Common myeloid progenitor, CD34-positive (primary cell): Measurements from ENCODE around the gene ZNF527. TPM values are rescaled to one million over a fixed set of nuclear protein-coding genes. Genes with fewer than 3 reads are reported as not detected.

Experiments used
- CTCF ChIA-PET: fragments of 350-600 bp; sonication (Branson Sonifier 250); formaldehyde crosslinking; loops from one replicate; lab custom pipeline; 2021; ENCODE audit warnings: antibody characterized with exemption; lab: Charles Lee
- POLR2A ChIA-PET: fragments of 350-600 bp; sonication (Branson Sonifier 250); formaldehyde crosslinking; loops from one replicate; lab custom pipeline; 2021; ENCODE audit warnings: antibody characterized with exemption; lab: Charles Lee
- DNase-seq, 3 donors: peaks; one replicate each; pipeline versions ENCODE4 v3.0.0 to v3.0.0-alpha.2; 2013
- H3K27ac ChIP-seq, 2 experiments: 1 replicate in 1 of 2; 2 replicates in 1 of 2; pipeline ENCODE4 v1.7.0; 2013; ENCODE audit warnings: inconsistent platforms in 2 of 2, low read length in 2 of 2, mild to moderate bottlenecking in 2 of 2, low read depth in 1 of 2, moderate library complexity in 1 of 2; ENCODE audit not compliant: severe bottlenecking in 2 of 2, insufficient read depth in 1 of 2, poor library complexity in 1 of 2
- H3K27me3 ChIP-seq, 5 experiments: replicated peaks in 2 of 5; 1 replicate in 3 of 5; 2 replicates in 2 of 5; pipeline versions ENCODE4 v1.6.1 to v1.7.0; 2013; ENCODE audit warnings: low read length in 4 of 5, mild to moderate bottlenecking in 2 of 5, moderate library complexity in 2 of 5, inconsistent platforms in 1 of 5; ENCODE audit not compliant: insufficient read depth in 5 of 5, control insufficient read depth in 4 of 5
- H3K36me3 ChIP-seq, 4 experiments: 1 replicate in 2 of 4; 2 replicates in 2 of 4; pipeline versions ENCODE4 v1.6.1 to v1.7.0; 2013; ENCODE audit warnings: low read length in 3 of 4, control low read depth in 1 of 4, mild to moderate bottlenecking in 1 of 4; ENCODE audit not compliant: control insufficient read depth in 4 of 4, insufficient read depth in 4 of 4
- H3K4me1 ChIP-seq, 4 experiments: 1 replicate in 3 of 4; 2 replicates in 1 of 4; pipeline versions ENCODE4 v1.6.1 to v1.7.1; 2013; ENCODE audit warnings: low read length in 3 of 4, mild to moderate bottlenecking in 3 of 4, control low read depth in 1 of 4, inconsistent platforms in 1 of 4, moderate library complexity in 1 of 4; ENCODE audit not compliant: control insufficient read depth in 4 of 4, insufficient read depth in 4 of 4; ENCODE audit errors: control extremely low read depth in 1 of 4
- H3K4me3 ChIP-seq, 7 experiments: 1 replicate in 4 of 7; 2 replicates in 3 of 7; pipeline versions ENCODE4 v1.5.1 to v1.7.0; 2013; ENCODE audit warnings: mild to moderate bottlenecking in 7 of 7, low read length in 6 of 7, moderate library complexity in 6 of 7, inconsistent platforms in 2 of 7, low read depth in 2 of 7, control low read depth in 1 of 7; ENCODE audit not compliant: insufficient read depth in 4 of 7, control insufficient read depth in 1 of 7; ENCODE audit errors: extremely low read depth in 1 of 7
- H3K9me3 ChIP-seq, 5 experiments: 1 replicate in 4 of 5; 2 replicates in 1 of 5; pipeline versions ENCODE4 v1.6.1 to v1.7.1; 2013; ENCODE audit warnings: low read length in 4 of 5, mild to moderate bottlenecking in 2 of 5, inconsistent platforms in 1 of 5, low read depth in 1 of 5, moderate library complexity in 1 of 5; ENCODE audit not compliant: control insufficient read depth in 4 of 5, insufficient read depth in 2 of 5; ENCODE audit errors: control extremely low read depth in 1 of 5
- WGBS: methylation state at CpG from one replicate; pipeline ENCODE4 v1.1.5; 2013; ENCODE audit not compliant: insufficient coverage; 5-methylcytosine and 5-hydroxymethylcytosine counted together
- polyA plus RNA-seq: library from polyadenylated mRNA; unstranded; fragments of 120-200 nt; gene quantifications from one replicate; pipeline ENCODE4 v1.2.1, GENCODE V29; 2013

The ZNF527 gene
- 8.1 TPM for polyA plus RNA-seq

GRCh38 chr19:37370880-37371661 is at the start of gene ZNF527:
TSS of gene ZNF527 (plus strand) at chr19:37371099. CDS start at chr19:37374199, 3,100 bp downstream.
- 2% methylated on average over 55 of the region's 58 CpGs for WGBS
- peak; percentile 97 to 99 (median 99) for DNase-seq
- Histone ChIP-seq H3K4me3 (peak within 1 kb of the TSS; percentile 57 to 94 (median 88)), H3K4me1 (peaks cover 5 to 10% (median 8%) of the 10 kb centered on the region in 4 experiments), H3K27me3 (no peaks in the 10 kb centered on the region), H3K9me3 (peaks cover 5 to 27% (median 23%) of the 10 kb centered on the region in 5 experiments), H3K36me3 (peaks cover 0 to 26% (median 24%) of the 10 kb centered on the region in 4 experiments), H3K27ac (peak within 1 kb of the TSS; percentile 66 to 76)
- ChIA-PET CTCF (interaction anchor here (0.6 to 0.7 kb wide), 4 partner anchors 11 to 119 kb away, joined by 3 to 6 read pairs (median 3); no protein-coding TSS in a partner anchor), POLR2A (interaction anchor here (0.6 to 1.4 kb wide), 3 partner anchors 12 to 135 kb away, joined by 3 to 4 read pairs (median 4); partner anchors contain the start of gene ZNF793)

DNA sequence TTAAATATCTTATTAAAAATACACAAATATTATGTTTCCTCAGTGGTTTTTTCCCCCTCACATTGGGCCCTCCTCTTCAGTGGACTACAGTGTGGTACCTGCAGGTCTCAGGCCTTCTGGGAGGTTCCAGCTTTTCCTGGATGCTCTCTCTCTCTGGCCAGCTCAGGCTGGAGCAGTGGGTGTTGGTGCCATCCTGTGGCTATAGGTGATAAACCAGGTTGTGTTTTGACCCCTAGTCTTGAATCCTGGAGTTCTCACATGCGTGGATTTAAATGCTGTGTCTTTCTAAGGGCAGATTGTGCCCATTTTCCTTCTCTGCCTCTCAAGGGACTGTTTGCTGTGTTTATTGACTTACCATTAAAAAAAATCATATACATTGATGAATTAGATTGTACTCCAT is 41.2 kb upstream of the ZNF527 start:
- CTCF ChIA-PET: no interaction called here
- no peak overlapping the region for H3K27ac ChIP-seq
- H3K27me3 ChIP-seq: no peaks in the 10 kb centered on the region
- H3K9me3 ChIP-seq: peaks cover 0 to 7% (median 0%) of the 10 kb centered on the region in 5 experiments
- WGBS: no CpG with 5 or more reads among the region's 1 CpG
- peaks cover 0 to 9% (median 5%) of the 10 kb centered on the region in 4 experiments for H3K4me1 ChIP-seq
- peak in 1 of 3 donors; percentile 30 for DNase-seq
- no peak overlapping the region for H3K4me3 ChIP-seq
- H3K36me3 ChIP-seq: peaks cover 9 to 57% (median 27%) of the 10 kb centered on the region in 4 experiments
- POLR2A ChIA-PET: no interaction called here

DNA sequence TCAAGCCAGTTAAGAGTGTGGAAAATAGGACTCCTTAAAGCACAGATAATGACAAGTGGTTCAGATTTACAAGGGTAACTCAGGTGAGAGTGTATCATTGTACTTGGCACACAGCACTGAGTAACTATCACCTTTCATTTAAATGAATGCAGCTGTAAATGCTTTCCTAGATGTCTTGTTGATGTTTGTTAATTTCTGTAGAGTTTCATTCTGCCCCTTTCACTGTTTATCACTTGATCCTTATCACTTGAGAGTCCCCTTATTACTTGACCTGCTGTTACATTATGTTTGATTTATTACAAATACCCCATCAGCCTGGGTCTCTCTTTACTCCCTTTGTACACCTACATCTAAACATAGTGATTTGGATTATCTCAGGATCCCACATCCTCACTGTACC is 38.1 kb upstream of the ZNF527 start:
- CTCF ChIA-PET: no interaction called here

GRCh38 chr19:37333457-37333856 is 37.4 kb upstream of the ZNF527 start:
- no peaks in the 10 kb centered on the region for H3K27me3 ChIP-seq
- peaks cover 1 to 20% (median 8%) of the 10 kb centered on the region in 5 experiments for H3K9me3 ChIP-seq
- peak overlapping the region in 1 of 7 experiments; percentile 85 for H3K4me3 ChIP-seq
- H3K4me1 ChIP-seq: peaks cover 0 to 14% (median 10%) of the 10 kb centered on the region in 4 experiments
- no peak for DNase-seq
- POLR2A ChIA-PET: no interaction called here
- CTCF ChIA-PET: no interaction called here
- H3K27ac ChIP-seq: no peak overlapping the region
- WGBS: no CpG with 5 or more reads among the region's 1 CpG
- peaks cover 8 to 49% (median 25%) of the 10 kb centered on the region in 4 experiments for H3K36me3 ChIP-seq

More for the DNA sequence above, 38.1 kb upstream of the ZNF527 start:
- H3K9me3 ChIP-seq: peaks cover 0 to 16% (median 7%) of the 10 kb centered on the region in 5 experiments
- no peak overlapping the region for H3K27ac ChIP-seq
- POLR2A ChIA-PET: no interaction called here
- peaks cover 5 to 51% (median 26%) of the 10 kb centered on the region in 4 experiments for H3K36me3 ChIP-seq
- DNase-seq: no peak
- peaks cover 0 to 14% (median 10%) of the 10 kb centered on the region in 4 experiments for H3K4me1 ChIP-seq
- no peaks in the 10 kb centered on the region for H3K27me3 ChIP-seq
- no peak overlapping the region for H3K4me3 ChIP-seq

DNA sequence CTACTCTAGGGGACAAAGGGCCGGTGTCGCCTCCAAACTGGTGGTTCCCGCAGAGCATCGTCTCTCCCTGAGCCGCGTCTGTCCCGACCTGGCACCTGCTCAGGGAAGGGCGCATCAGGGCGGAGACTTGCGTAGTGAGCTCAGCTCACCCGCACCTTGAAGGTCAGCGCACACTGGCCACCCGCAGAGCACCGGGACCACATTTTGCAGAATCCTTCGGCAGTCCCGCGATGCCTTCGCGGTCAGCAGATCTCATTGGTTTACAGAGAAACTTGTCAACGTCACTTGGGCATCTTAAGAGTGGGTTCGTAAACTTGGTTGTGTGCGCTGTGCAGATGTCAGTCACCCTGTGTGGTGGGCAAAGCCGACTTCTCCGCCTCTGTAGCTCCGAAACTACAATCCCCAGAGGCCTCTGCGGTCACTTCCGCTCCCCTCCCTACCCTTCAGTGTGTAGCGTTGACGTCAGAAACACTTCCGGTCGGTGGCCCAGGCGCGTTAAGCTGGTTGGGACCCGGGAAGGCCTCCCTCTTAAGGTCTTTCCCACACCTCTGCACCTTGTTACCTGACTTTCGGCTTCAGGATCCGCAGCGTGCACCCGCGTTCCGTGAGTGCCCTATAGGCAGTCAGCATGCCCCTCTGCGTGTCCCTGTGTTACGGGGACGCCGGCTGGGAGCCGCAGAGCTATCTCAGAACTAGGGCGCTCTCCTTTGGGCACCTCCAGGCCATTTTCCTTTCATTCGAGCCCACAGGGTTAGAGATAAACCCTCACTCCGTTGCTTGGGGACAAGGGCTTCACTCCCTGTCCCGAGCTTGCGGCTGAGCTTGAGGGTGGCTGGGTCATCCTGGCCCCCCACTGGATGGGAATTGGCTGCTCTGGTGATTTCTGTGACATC is 36.5 kb upstream of the ZNF527 start:
- WGBS: 32% methylated on average over 45 of the region's 50 CpGs
- Histone ChIP-seq H3K4me3 (peak overlapping the region; percentile 67 to 91 (median 85)), H3K4me1 (peaks cover 0 to 14% (median 10%) of the 10 kb centered on the region in 4 experiments), H3K27ac (peak overlapping the region; percentile 90 to 95), H3K36me3 (peaks cover 5 to 45% (median 19%) of the 10 kb centered on the region in 4 experiments), H3K27me3 (no peaks in the 10 kb centered on the region), H3K9me3 (peaks cover 4 to 23% (median 12%) of the 10 kb centered on the region in 5 experiments)
- POLR2A ChIA-PET: no interaction called here
- CTCF ChIA-PET: no interaction called here
- DNase-seq: peak; percentile 94 to 96 (median 96)

DNA sequence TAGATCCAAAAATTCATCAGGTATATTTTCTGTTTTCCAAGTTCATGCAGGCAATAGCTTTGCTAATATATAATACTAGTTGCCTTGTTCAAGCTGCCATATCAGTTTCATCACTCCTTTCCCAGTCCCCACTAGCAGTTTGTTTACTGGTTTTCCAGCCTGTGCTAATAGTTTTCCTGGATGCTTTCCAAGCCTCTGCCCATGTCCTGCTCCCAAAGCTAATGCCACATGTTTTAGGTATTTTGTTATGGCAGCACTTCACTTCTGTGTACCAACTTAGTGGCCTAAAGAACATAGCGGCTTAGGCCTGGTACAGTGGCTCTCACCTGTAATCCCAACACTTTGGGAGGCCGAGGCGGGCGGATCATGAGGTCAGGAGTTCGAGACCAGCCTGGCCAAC is 28.1 kb upstream of the ZNF527 start:
- peaks cover 6 to 68% (median 20%) of the 10 kb centered on the region in 5 experiments for H3K9me3 ChIP-seq
- no peak for DNase-seq
- H3K4me1 ChIP-seq: no peaks in the 10 kb centered on the region
- H3K36me3 ChIP-seq: peaks cover 10 to 83% (median 51%) of the 10 kb centered on the region in 4 experiments
- WGBS: no CpG with 5 or more reads among the region's 5 CpGs
- H3K27ac ChIP-seq: no peak overlapping the region
- POLR2A ChIA-PET: no interaction called here
- no peak overlapping the region for H3K4me3 ChIP-seq
- CTCF ChIA-PET: interaction anchor here (0.7 kb wide), 1 partner anchor 606 kb away, joined by 3 read pairs; no protein-coding TSS in a partner anchor
- no peaks in the 10 kb centered on the region for H3K27me3 ChIP-seq
